Fibroblast of the aortic adventitia (primary cell): ENCODE results near the gene HSPBP1. TPM values are rescaled to one million over a fixed set of nuclear protein-coding genes. Genes with fewer than 3 reads are reported as not detected.

ENCODE experiments used
- DNase-seq: peaks from one replicate; pipeline ENCODE4 v3.0.0-alpha.2; 2010; ENCODE audit warnings: low read depth
- H3K4me3 ChIP-seq: 2 replicates; pipeline ENCODE4 v1.5.1; 2011; ENCODE audit warnings: low read depth, mild to moderate bottlenecking, control low read depth, low read length, moderate library complexity
- CTCF ChIP-seq: IDR thresholded peaks from 2 replicates; pipeline ENCODE4 v1.5.1; 2011; ENCODE audit warnings: mild to moderate bottlenecking, low read length, control low read depth, inconsistent platforms; ENCODE audit not compliant: insufficient read depth
- total RNA-seq: library from RNA; depleted of rRNA; stranded (reverse); fragments of >200 nt; gene quantifications from 2 replicates; pipeline ENCODE4 v1.2.3, GENCODE V29; 2012; ENCODE audit warnings: low replicate concordance

The HSPBP1 gene
- total RNA-seq, 1 donor = 29.1 TPM

DNA sequence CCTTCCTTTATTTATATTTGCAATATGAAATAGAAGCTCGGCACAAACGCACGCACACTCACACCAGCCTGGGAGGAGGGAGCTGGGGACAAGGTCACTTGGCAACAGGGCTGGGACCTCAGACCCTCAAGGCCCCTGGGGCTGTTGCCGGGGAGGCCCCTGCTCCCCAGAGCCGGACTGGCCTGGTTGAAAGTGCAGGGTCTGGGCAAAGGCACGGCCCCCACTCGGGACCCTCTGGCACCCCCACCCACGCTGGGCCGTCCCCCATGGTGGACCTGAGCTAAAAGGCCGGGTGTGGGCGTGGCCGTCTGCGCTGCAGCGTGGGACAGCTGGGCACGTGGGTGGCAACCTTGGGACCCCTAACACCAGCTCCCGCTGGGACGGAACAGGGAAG, 50.1 kb downstream of the HSPBP1 start:
- H3K4me3 ChIP-seq = no peak overlapping the region
- no peak for DNase-seq
- TF ChIP-seq CTCF = no peak

GRCh38 chr19:55229145-55229788, 50.6 kb downstream of the HSPBP1 start:
- no peak for TF ChIP-seq CTCF
- H3K4me3 ChIP-seq = no peak overlapping the region
- no peak for DNase-seq

DNA sequence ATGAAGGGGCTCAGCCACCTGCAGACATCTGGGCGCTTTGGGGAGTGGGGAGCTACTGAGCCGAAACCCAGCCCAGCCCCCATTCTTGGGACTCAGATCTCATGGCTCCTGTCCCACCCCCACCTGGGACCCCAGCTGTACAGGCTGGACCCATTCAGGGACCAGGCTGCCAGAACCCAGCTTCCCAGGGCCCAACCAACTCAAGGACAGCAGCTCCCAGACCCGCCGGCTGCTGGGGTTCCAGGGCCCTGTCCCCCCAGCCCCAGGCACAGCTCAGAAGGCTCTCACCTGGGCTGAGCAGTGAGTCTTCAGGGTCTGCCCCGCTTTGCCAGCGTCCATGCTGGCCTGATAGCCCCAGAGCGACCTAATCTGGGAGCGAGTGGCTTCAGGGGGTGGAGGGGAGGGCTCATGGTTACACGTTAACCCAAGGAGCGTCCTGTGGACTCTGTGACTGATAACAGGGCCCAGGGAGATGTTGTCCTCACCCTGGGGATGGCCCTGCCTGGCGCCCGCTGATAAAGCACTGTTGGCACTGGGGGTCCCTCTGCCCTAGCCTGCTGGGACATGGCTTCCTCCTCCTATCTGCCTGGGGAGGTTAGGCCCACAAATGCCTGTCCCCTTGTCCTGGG, 51.4 kb downstream of the HSPBP1 start, which contains the start of gene TMEM86B:
Gene TMEM86B (minus strand): TSS at position 361 of the 629 bp plus-strand sequence. CDS start 22 bp downstream, at position 339.
- H3K4me3 ChIP-seq = no peak within 1 kb of the TSS
- DNase-seq = no peak
- no peak for TF ChIP-seq CTCF

- no peak for DNase-seq
- TF ChIP-seq CTCF = no peak
- no peak overlapping the region for H3K4me3 ChIP-seq
Measured at GRCh38 chr19:55228015-55228391, 51.9 kb downstream of the HSPBP1 start.

DNA sequence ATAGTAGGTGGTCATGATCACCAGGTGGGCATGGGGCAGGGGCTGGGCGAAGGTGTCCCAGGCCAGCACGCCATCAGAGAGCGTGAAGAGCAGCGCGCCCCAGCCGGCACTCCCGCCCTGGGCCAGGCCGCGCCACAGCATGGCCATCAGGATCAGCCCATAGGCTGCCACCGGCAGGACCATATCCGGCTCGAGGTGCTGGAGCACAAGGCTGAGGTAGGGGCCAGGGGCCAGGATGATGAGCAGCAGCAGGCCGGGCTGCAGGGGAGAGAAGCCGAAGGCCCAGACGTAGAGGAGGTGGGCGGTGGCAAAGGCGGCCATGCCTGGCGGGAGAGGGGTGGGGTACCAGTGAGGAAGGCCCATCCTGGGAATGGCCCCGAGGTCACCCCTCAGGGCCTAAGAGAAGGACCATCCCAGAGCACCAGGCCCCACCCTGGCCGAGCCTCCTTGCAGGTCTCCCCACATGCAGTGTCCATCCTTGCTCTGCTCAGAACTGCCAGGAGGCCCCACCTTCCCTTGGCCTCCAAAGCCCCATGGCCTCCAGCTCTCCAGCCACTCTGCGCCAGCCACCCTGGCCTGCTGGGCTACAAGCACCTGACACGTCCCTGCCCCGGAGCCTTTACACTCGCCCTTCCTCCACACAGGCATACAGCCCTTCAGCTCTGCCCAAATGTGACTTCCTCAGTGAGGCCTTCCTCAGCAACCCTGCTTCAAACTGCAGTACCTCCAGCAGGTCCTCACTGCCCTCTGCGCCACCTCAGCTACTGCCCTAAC, 52.5 kb downstream of the HSPBP1 start:
- no peak for TF ChIP-seq CTCF
- no peak overlapping the region for H3K4me3 ChIP-seq
- DNase-seq = no peak

DNA sequence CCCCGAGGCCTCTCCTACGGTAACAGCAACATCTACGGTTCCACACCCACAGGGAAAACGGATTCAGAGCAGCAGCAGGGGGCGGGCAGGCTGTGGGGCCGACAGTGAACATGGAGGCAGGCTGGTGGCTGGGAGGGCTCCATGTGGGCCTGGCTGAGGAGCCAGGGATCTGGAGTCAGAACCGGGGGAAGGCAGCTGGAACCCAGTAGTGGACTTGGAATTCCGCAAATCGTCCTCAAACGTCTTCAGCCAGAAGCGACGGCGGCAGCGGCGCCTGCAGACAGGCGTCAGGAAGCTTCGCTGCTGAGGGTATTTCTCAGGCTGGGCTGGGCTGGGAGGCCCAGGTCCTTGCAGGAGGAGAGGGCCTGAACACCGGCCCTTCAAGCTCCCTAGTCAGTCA, 53.1 kb downstream of the HSPBP1 start:
- H3K4me3 ChIP-seq = no peak overlapping the region
- no peak for TF ChIP-seq CTCF
- no peak for DNase-seq
